IMR-90 (cell line): Measurements from ENCODE around the gene COL3A1. TPM values are rescaled to one million over a fixed set of nuclear protein-coding genes. Genes with fewer than 3 reads are reported as not detected.

Source experiments
- ATAC-seq: fragments of 200-7000 bp; cut with Tn5 transposase; 2 replicates; pipeline ENCODE4 v1.9.1; 2020; ENCODE audit warnings: low read depth, mild to moderate bottlenecking, moderate library complexity
- BruUV-seq: library from RNA; stranded (reverse); fragments of 400-500 nt; replicated peaks from 2 replicates; lab custom pipeline; 2021; lab: Mats Ljungman, UMichigan
- CTCF ChIA-PET: fragments of 300-600 bp; formaldehyde crosslinking; extraction: SDS; loops from one replicate; lab custom pipeline; 2021; ENCODE audit warnings: antibody characterized with exemption; lab: Yijun Ruan, JAX
- POLR2A ChIA-PET: fragments of 300-600 bp; sonication (Branson Sonifier 250); formaldehyde crosslinking; loops from one replicate; lab custom pipeline; 2022; ENCODE audit warnings: antibody characterized with exemption; ENCODE audit not compliant: unreplicated experiment; lab: Charles Lee
- DNase-seq: peaks from one replicate; pipeline ENCODE4 v3.0.0; 2013
- H2AFZ ChIP-seq: replicated peaks from 2 replicates; pipeline ENCODE3; 2013; ENCODE audit warnings: low read length, mild to moderate bottlenecking; ENCODE audit not compliant: poor library complexity
- H2AK5ac ChIP-seq: 2 replicates; pipeline ENCODE4 v1.6.1; 2013; ENCODE audit warnings: low read depth, low read length, inconsistent platforms
- H2AK9ac ChIP-seq: replicated peaks from 2 replicates; pipeline ENCODE3; 2013; ENCODE audit warnings: mild to moderate bottlenecking, low read depth, low read length, moderate library complexity; ENCODE audit not compliant: poor library complexity
- H2BK120ac ChIP-seq: 2 replicates; pipeline ENCODE4 v1.6.1; 2013; ENCODE audit warnings: low read depth, low read length, inconsistent platforms
- H2BK15ac ChIP-seq: 3 replicates; pipeline ENCODE4 v1.6.1; 2013; ENCODE audit warnings: low read depth, low read length, inconsistent platforms
- H2BK20ac ChIP-seq: 2 replicates; pipeline ENCODE4 v1.6.1; 2013; ENCODE audit warnings: low read depth, mild to moderate bottlenecking, inconsistent platforms, low read length, moderate library complexity
- H2BK5ac ChIP-seq: 2 replicates; pipeline ENCODE4 v1.6.1; 2013; ENCODE audit warnings: mild to moderate bottlenecking, low read depth, low read length, inconsistent platforms; ENCODE audit not compliant: poor library complexity, severe bottlenecking
- H3K14ac ChIP-seq: replicated peaks from 2 replicates; pipeline ENCODE4 v1.6.1; 2013; ENCODE audit warnings: low read depth, low read length, inconsistent platforms
- H3K18ac ChIP-seq: 2 replicates; pipeline ENCODE4 v1.6.1; 2013; ENCODE audit warnings: low read depth, low read length, control low read depth
- H3K23ac ChIP-seq: 2 replicates; pipeline ENCODE4 v1.6.1; 2013; ENCODE audit warnings: low read depth, low read length, inconsistent platforms
- H3K27ac ChIP-seq: 2 replicates; pipeline ENCODE4 v1.5.1; 2013; ENCODE audit warnings: mild to moderate bottlenecking, control low read depth, low read length; ENCODE audit not compliant: insufficient read depth
- H3K27me3 ChIP-seq: 2 replicates; pipeline ENCODE4 v1.6.1; 2013; ENCODE audit warnings: low read length; ENCODE audit not compliant: control insufficient read depth, insufficient read depth
- H3K36me3 ChIP-seq: 2 replicates; pipeline ENCODE4 v1.6.1; 2013; ENCODE audit warnings: low read length, mixed read lengths; ENCODE audit not compliant: control insufficient read depth, insufficient read depth
- H3K4ac ChIP-seq: 2 replicates; pipeline ENCODE4 v1.6.1; 2013; ENCODE audit warnings: low read depth, low read length, inconsistent platforms
- H3K4me1 ChIP-seq: 2 replicates; pipeline ENCODE4 v1.6.1; 2013; ENCODE audit warnings: low read length, mixed read lengths; ENCODE audit not compliant: control insufficient read depth, insufficient read depth
- H3K4me2 ChIP-seq: 2 replicates; pipeline ENCODE4 v1.6.1; 2013; ENCODE audit warnings: low read depth, mild to moderate bottlenecking, control low read depth, low read length, moderate library complexity
- H3K4me3 ChIP-seq: 2 replicates; pipeline ENCODE4 v1.5.1; 2013; ENCODE audit warnings: low read depth, mild to moderate bottlenecking, control low read depth, low read length, moderate library complexity; ENCODE audit not compliant: insufficient read depth
- H3K56ac ChIP-seq: 2 replicates; pipeline ENCODE4 v1.6.1; 2013; ENCODE audit warnings: low read length, inconsistent platforms; ENCODE audit not compliant: insufficient read depth; ENCODE audit errors: extremely low read depth
- H3K79me1 ChIP-seq, 2 experiments: 2 replicates each; pipeline ENCODE4 v1.6.1; 2013; ENCODE audit warnings: low read length in 2 of 2, inconsistent platforms in 1 of 2, low read depth in 1 of 2
- H3K9ac ChIP-seq: 2 replicates; pipeline ENCODE4 v1.6.1; 2013; ENCODE audit warnings: low read depth, low read length, control low read depth
- H3K9me1 ChIP-seq: 2 replicates; pipeline ENCODE4 v1.6.1; 2013; ENCODE audit warnings: low read length, inconsistent platforms; ENCODE audit not compliant: insufficient read depth
- H3K9me3 ChIP-seq: 2 replicates; pipeline ENCODE4 v1.6.1; 2013; ENCODE audit warnings: low read length; ENCODE audit not compliant: control insufficient read depth, insufficient read depth
- H4K20me1 ChIP-seq: 2 replicates; pipeline ENCODE4 v1.6.1; 2013; ENCODE audit warnings: low read length, inconsistent platforms; ENCODE audit not compliant: insufficient read depth
- H4K5ac ChIP-seq: 2 replicates; pipeline ENCODE4 v1.6.1; 2013; ENCODE audit warnings: mild to moderate bottlenecking, low read depth, low read length, control low read depth
- H4K8ac ChIP-seq, 2 experiments: 2 replicates each; pipeline ENCODE4 v1.6.1; 2013; ENCODE audit warnings: low read depth in 2 of 2, low read length in 2 of 2, control low read depth in 1 of 2, inconsistent platforms in 1 of 2
- H4K91ac ChIP-seq: 2 replicates; pipeline ENCODE4 v1.6.1; 2013; ENCODE audit warnings: low read depth, low read length, inconsistent platforms; ENCODE audit not compliant: insufficient read depth
- BHLHE40 ChIP-seq: fragments of 150-350 bp; IDR thresholded peaks from 2 replicates; pipeline ENCODE4 v1.6.1; 2016; ENCODE audit warnings: mild to moderate bottlenecking, low read depth, low read length
- CEBPB ChIP-seq: IDR thresholded peaks from 2 replicates; pipeline ENCODE4 v1.6.1; 2012; ENCODE audit warnings: low read depth, low read length, improper control_type of control experiment
- CHD1 ChIP-seq: IDR thresholded peaks from 2 replicates; pipeline ENCODE4 v1.6.1; 2012; ENCODE audit warnings: low read depth, low read length, improper control_type of control experiment
- ELK1 ChIP-seq: fragments of 150-350 bp; IDR thresholded peaks from 2 replicates; pipeline ENCODE4 v1.6.1; 2016; ENCODE audit warnings: low read depth, mild to moderate bottlenecking, low read length, moderate library complexity, borderline replicate concordance
- FOS ChIP-seq: fragments of 150-350 bp; IDR thresholded peaks from 2 replicates; pipeline ENCODE4 v1.6.1; 2016; ENCODE audit warnings: low read depth, low read length
- MAFK ChIP-seq: IDR thresholded peaks from 2 replicates; pipeline ENCODE4 v1.6.1; 2012; ENCODE audit warnings: low read depth, low read length, improper control_type of control experiment
- MAZ ChIP-seq: IDR thresholded peaks from 2 replicates; pipeline ENCODE4 v1.6.1; 2012; ENCODE audit warnings: low read depth, mild to moderate bottlenecking, low read length, improper control_type of control experiment, moderate library complexity, borderline replicate concordance
- MXI1 ChIP-seq: IDR thresholded peaks from 2 replicates; pipeline ENCODE4 v1.6.1; 2012; ENCODE audit warnings: low read depth, mild to moderate bottlenecking, low read length, moderate library complexity, borderline replicate concordance
- NFE2L2 ChIP-seq: fragments of 150-350 bp; IDR thresholded peaks from 2 replicates; pipeline ENCODE4 v1.6.1; 2016; ENCODE audit warnings: low read depth, mild to moderate bottlenecking, low read length
- POLR2A ChIP-seq: IDR thresholded peaks from 2 replicates; pipeline ENCODE4 v1.6.1; 2012; ENCODE audit warnings: mild to moderate bottlenecking, low read depth, low read length
- RAD21 ChIP-seq: IDR thresholded peaks from 2 replicates; pipeline ENCODE4 v1.6.1; 2012; ENCODE audit warnings: low read length, improper control_type of control experiment
- RCOR1 ChIP-seq: IDR thresholded peaks from 2 replicates; pipeline ENCODE4 v1.6.1; 2012; ENCODE audit warnings: mild to moderate bottlenecking, low read length, improper control_type of control experiment; ENCODE audit not compliant: insufficient replicate concordance
- RFX5 ChIP-seq: IDR thresholded peaks from 2 replicates; pipeline ENCODE4 v1.8.0; 2012; ENCODE audit warnings: low read depth, mild to moderate bottlenecking, low read length, moderate library complexity
- SMC3 ChIP-seq: fragments of 150-350 bp; IDR thresholded peaks from 2 replicates; pipeline ENCODE4 v1.6.1; 2016; ENCODE audit warnings: low read depth, mild to moderate bottlenecking, antibody characterized with exemption, low read length, moderate library complexity
- USF2 ChIP-seq: fragments of 150-350 bp; IDR thresholded peaks from 2 replicates; pipeline ENCODE4 v1.6.1; 2017; ENCODE audit warnings: mild to moderate bottlenecking, antibody characterized with exemption, low read length, low read depth
- dilution Hi-C: fragments of 300-500 bp; cut with HindIII; formaldehyde crosslinking; loops from one replicate; pipeline ENCODE4 v1.14.3; 2018; ENCODE audit warnings: low sequenced_read_pairs; ENCODE audit not compliant: unreplicated experiment
- in situ Hi-C: fragments of 300-500 bp; cut with MboI; formaldehyde crosslinking; loops from 3 replicates; pipeline ENCODE4 v1.14.3; 2019; ENCODE audit warnings: low sequenced_read_pairs, inconsistent platforms, mixed read lengths
- intact Hi-C: fragments of 100-400 bp; cut with micrococcal nuclease; formaldehyde crosslinking; loops from 2 replicates; pipeline ENCODE4 v1.10.0; 2022
- polyA plus RNA-seq, 3 experiments: library from polyadenylated mRNA; depleted of rRNA; stranded (reverse); fragments of >200 nt; gene quantifications; 2 replicates each; pipeline ENCODE4 v1.2.3, GENCODE V29; 2012; ENCODE audit warnings: low replicate concordance in 1 of 3
- total RNA-seq: library from RNA; depleted of rRNA; stranded (reverse); fragments of >200 nt; gene quantifications from 2 replicates; pipeline ENCODE4 v1.2.3, GENCODE V29; 2012
- TF ChIP-seq, protein P1 (sequence below): conservative IDR thresholded peaks from 2 replicates; pipeline ENCODE4 v1.5.1; 2012; ENCODE audit warnings: mild to moderate bottlenecking, low read depth, low read length, improper control_type of control experiment

The COL3A1 gene
- total and polyA plus RNA-seq, 2 of the 4 experiments (the other 2 are of a cell fraction), result 402 to 408 TPM

DNA sequence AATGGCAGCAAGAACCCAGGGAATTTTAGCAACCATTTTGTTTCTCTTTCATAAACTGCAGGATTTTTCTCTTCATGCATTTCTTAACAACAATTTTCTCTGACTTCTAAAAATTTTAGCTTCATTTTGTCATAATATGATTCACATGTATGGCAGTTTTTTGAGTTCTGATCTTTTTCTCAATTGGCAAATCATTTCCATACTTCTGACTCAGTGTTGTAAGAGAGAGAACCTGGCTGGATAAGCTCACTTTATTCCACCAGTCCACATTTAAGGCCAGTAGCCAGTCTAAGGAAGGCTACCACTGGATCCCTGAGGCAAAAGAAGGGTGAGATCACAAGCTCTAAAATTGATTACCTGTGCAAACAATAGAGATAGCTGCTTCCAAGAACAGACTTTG lies 42.8 kb upstream of the COL3A1 start:
- H4K5ac ChIP-seq, result no peak overlapping the region
- no peak overlapping the region for H2BK120ac ChIP-seq
- H2BK20ac ChIP-seq, result no peak overlapping the region
- no peaks in the 10 kb centered on the region for H3K27me3 ChIP-seq
- no peaks in the 10 kb centered on the region for H3K4me1 ChIP-seq
- H3K18ac ChIP-seq, result no peak overlapping the region
- no peaks in the 10 kb centered on the region for H4K20me1 ChIP-seq
- peak; percentile 56 for DNase-seq
- H2AFZ ChIP-seq, result no peak overlapping the region
- no peak overlapping the region for H2BK15ac ChIP-seq
- no peaks in the 10 kb centered on the region for H3K36me3 ChIP-seq
- H3K4me3 ChIP-seq, result no peak overlapping the region
- no peak overlapping the region for H3K56ac ChIP-seq
- H3K23ac ChIP-seq, result no peak overlapping the region
- no peak overlapping the region for H3K14ac ChIP-seq
- no peak overlapping the region for H3K9ac ChIP-seq
- dilution Hi-C loops (no loop called here), in situ Hi-C loops (no loop called here), intact Hi-C loops (no loop called here)
- BruUV-seq, result no TSS peak
- no peaks in the 10 kb centered on the region for H3K79me1 ChIP-seq
- H3K4ac ChIP-seq, result no peak overlapping the region
- H4K8ac ChIP-seq, result no peak overlapping the region
- no peak for ATAC-seq
- ChIA-PET POLR2A (no interaction called here), CTCF (no interaction called here)
- no peaks in the 10 kb centered on the region for H3K9me1 ChIP-seq
- H4K91ac ChIP-seq, result no peak overlapping the region
- no peak overlapping the region for H3K27ac ChIP-seq
- no peak overlapping the region for H2BK5ac ChIP-seq
- no peak overlapping the region for H2AK5ac ChIP-seq
- no peak overlapping the region for H2AK9ac ChIP-seq
- no peak overlapping the region for H3K4me2 ChIP-seq
- TF ChIP-seq ELK1 (no peak), CHD1 (no peak), BHLHE40 (no peak), SMC3 (no peak), RCOR1 (no peak), NFE2L2 (no peak), MXI1 (no peak), FOS (no peak), MAFK (no peak), MAZ (no peak), CEBPB (no peak), RFX5 (no peak), RAD21 (no peak), USF2 (no peak), POLR2A (no peak)
- TF ChIP-seq, protein P1, sequence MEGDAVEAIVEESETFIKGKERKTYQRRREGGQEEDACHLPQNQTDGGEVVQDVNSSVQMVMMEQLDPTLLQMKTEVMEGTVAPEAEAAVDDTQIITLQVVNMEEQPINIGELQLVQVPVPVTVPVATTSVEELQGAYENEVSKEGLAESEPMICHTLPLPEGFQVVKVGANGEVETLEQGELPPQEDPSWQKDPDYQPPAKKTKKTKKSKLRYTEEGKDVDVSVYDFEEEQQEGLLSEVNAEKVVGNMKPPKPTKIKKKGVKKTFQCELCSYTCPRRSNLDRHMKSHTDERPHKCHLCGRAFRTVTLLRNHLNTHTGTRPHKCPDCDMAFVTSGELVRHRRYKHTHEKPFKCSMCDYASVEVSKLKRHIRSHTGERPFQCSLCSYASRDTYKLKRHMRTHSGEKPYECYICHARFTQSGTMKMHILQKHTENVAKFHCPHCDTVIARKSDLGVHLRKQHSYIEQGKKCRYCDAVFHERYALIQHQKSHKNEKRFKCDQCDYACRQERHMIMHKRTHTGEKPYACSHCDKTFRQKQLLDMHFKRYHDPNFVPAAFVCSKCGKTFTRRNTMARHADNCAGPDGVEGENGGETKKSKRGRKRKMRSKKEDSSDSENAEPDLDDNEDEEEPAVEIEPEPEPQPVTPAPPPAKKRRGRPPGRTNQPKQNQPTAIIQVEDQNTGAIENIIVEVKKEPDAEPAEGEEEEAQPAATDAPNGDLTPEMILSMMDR, result no peak
- peaks cover 12% of the 10 kb centered on the region for H3K9me3 ChIP-seq
